ENCODE data around the gene PFN4.

GRCh38 chr2:24105816-24106215, 17.3 kb downstream of the PFN4 start:
- TF ChIP-seq CTCF (IDR thresholded peaks at IDR 0.05): no peak
- no peak for TF ChIP-seq POLR2A (IDR thresholded peaks at IDR 0.05)
